NCI-H82 (cell line): Measurements from ENCODE around the gene PBX4.
"Not testable (repeated sequence)": the region's sequence is repeated elsewhere in the genome, so short reads cannot be mapped to it uniquely, and the experiment has no call there.

Source experiments
- DNase-seq: peaks from one replicate; lab custom pipeline; 2025; lab: John Stamatoyannopoulos, UW

Gene PBX4, protein sequence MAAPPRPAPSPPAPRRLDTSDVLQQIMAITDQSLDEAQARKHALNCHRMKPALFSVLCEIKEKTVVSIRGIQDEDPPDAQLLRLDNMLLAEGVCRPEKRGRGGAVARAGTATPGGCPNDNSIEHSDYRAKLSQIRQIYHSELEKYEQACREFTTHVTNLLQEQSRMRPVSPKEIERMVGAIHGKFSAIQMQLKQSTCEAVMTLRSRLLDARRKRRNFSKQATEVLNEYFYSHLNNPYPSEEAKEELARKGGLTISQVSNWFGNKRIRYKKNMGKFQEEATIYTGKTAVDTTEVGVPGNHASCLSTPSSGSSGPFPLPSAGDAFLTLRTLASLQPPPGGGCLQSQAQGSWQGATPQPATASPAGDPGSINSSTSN

DNA sequence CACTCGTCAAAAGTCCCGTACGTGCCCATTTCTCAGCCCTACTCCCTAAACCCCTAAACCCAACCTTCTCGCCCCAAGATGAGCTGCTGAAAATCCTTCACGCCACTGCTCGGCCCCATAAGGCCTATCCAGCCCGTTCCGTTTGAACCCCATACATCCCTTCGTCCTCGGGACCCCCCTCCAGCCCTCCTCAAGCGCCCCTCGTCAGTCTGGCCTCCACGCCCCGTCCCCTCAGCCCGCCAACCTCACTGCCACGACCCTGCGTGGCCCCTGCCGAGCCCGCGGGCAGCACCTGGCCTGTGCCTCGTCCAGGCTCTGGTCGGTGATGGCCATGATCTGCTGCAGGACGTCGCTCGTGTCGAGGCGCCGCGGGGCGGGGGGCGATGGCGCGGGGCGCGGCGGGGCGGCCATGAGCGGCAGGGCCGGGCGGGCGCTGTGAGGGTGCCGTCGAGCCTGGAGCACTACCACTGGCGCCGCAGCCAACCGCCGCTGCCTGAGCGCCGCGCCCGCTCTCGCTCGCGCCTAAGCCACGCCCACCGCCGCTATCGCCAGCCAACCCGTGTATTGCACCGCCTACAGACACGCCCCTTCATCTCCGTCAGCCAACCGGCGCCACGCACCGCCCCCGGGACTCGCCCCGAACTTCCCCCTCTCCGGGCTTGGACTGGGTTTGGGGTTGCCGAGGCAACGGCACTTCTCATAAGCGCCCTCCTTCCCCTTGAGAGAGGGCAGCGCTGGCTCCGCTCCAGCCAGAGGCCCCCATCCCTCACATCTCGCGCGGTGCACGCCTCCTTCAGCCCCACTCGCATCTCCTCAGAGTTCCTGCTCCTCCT is at the start of gene PBX4:
TSS of gene PBX4 (minus strand) at position 469 of the 833 bp plus-strand sequence. CDS start at position 411, 58 bp downstream.
- peak; percentile 100 for DNase-seq

DNA sequence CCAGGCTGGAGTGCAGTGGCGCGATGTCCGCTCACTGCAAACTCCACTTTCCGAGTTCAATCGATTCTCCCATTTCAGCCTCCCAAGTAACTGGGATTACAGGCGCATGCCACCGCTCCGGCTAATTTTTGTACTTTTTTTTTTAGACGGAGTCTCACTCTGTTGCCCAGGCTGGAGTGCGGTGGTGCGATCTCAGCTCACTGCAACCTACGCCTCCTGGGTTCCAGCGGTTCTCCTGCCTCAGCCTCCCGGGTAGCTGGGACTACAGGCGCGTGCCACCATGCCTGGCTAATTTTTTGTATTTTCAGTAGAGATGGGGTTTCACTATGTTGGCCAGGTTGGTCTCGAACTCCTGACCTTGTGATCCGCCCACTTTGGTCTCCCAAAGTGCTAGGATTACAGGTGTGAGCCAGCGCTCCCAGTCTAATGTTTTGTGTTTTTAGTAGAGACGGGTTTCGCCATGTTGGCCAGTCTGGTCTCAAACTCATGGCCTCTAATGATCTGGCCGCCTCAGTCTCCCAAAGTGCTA is 47.0 kb upstream of the PBX4 start:
- DNase-seq, result not testable (repeated sequence)

DNA sequence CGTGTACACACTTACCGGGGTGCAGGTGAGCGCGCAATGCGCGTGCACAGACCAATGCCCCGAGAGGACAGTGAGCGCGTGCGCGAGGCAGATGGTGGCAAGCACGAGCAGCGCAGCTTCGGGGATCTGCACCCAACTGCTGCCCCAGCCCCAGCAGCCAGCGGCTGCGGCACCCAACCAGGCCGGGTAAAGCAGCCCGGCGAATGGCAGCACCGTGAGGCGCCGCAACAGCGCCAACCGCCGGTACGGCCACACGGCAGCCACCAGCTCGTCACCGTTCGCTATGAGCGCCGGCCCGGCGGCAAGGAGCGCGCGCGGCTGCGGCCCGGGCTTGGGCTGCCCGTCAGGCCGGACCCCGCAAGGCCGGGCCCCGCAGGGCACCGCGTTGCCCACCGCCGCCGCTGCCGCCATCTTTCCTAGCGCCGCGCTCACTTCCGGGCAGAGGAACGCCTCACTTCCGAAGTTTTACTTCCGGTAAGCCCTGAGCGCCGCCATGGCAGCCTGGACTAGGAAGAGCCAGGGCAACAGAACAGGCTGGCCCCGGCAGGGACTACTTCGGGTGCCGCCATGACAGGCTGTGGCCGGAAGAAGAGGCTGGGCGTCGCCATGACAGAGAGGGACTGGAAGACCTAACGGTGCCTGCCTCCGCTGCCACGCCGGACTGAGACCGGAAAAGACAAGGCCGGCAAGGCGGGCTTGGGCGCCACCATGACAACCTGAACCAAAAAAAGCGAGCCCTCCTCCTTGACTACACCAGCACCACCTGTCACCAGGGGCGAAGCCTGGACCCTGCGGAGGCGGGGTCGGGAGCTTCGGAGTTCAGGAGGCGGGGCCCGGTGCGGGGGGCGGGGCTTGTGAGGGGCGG is 45.0 kb upstream of the PBX4 start, which contains the start of gene ATP13A1:
TSS of gene ATP13A1 (minus strand) at position 421 of the 865 bp plus-strand sequence. CDS start at position 411, 10 bp downstream.
- DNase-seq, result peak; percentile 100

DNA sequence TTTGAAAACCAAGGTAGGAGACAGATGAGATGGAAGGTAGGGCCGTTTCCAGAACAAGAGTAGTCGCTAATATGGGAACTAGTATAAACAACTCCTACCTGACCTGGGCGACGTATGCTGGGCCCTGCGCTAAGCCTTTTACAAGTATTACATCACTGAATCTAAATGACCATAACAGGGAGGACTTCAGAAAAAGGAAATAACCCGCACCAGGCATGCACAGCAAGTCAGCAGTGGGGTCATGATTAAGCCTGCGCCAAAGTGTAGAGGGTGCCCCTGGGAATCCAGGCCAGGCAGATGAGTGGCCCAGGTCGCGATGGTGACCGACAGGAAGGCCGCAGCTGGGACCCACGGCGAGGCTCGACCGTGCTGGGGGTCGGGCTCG is 44.4 kb upstream of the PBX4 start:
- DNase-seq, result peak; percentile 64

DNA sequence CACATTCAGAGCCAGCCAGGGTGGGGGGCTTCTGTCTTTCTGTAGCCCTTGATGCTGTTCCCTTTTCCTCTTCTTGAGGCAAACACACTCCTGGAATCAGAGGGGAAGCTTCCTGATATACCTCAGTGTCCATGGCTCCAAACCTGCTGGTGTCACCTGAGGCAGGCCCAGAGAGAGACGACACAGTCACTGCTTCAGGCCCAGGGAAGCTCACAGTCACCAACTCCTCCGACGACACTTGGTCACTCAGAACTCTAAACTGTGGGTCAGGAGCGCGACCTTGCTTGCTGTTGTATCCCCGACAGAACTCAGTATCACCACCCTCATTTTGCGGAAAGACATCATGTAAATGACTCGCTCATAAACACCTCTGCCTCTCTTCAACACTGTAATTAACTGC is 43.9 kb upstream of the PBX4 start:
- no peak for DNase-seq

DNA sequence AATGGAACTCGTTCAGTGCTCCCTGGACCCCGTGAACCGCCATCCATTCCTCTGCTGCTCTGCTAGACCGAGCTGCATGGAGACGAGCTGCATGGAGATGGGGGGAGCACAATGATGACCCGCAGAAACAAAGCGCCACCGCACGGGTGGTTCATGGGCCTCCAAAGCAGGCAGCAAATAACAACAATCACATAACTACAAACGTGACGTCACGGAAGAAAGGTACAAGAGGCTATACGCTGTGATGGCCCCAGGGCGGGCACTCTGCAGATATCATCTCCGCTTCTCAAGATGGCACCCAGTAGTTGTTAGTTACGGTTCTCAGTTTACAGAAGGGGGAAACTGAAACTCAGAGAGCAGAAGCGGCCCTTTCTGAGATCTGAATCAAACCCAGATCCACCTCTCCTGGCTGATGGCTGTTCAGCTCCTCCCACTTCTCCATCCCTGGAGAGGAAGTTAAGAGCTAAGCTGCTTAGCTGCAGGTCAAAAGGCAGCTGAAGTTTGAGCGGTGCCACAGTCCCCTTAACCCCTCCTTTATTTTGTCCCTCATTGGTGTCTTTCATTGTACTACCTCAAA is 43.3 kb upstream of the PBX4 start:
- peak; percentile 96 for DNase-seq

DNA sequence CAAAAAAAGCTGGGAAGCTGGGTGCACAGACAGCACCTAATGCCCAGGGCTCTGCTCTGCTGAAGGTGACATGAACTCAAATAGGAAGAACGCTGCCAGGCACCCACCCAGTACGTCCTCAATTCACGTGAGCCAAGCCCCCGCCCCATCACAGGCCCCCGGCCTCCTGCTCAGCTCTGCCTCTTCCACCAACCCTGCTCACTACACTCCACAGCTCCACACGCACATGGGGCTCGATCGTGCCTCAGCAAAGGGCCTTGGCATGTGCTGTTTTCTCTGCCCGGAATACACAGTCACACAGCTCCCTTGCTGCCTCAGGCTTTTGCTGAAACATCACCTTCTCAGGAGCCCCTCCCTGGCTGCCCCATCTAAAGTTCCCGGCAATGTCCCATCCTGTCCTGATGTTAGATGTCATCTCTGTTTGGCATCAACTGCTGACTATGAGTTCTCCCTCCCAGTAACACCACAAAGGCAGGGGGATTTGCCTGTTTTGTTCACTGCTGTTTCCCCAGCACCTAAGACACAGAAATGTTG is 42.7 kb upstream of the PBX4 start:
- DNase-seq, result no peak

DNA sequence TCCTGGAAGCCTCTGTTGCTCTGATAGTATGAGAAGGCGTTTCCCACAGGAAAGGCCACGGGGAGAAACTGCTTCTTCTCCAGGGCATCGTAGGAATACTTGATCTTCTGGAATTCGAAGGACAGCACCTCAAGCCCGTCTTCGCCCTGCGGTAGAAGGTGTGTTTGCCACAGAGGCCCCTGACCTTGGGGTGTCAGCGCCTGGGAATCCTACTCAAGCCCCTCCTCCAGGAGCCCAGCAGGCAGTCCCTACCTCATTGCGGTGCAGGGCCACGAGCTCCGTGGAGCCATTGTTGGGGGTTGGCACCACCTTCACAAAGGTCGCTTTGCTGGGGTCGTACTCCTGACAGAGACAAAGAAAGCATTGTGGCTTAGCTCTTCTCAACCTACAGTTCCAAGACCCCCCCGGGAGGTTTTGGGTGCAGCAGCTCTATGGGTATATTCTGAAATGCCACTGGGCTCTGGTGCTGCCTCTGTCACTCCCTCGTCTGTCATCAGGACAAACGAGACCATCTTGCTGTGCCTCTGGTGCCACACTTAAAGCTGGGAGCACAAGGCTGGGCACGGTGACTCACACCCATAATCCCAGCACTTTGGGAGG is 41.3 kb upstream of the PBX4 start:
- no peak for DNase-seq

DNA sequence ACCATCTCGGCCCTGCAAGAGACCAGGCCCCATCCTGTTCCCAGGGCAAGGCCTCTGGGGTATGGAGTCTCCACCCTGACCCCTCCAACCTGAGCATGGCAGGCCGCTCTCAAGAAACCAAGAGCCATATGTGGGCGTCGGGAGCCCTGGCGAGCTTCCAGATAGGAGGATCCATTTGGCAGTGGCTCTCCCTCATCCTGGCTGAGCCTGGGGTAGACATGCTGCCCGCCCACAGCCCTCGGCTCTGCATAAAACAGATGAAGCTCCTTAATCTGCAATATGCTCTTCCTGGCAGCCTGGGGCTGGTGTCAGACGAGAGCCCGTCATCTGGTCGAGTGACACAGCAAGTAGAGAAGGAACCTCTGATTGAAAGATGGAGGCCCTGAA is 38.9 kb upstream of the PBX4 start:
- peak; percentile 97 for DNase-seq

DNA sequence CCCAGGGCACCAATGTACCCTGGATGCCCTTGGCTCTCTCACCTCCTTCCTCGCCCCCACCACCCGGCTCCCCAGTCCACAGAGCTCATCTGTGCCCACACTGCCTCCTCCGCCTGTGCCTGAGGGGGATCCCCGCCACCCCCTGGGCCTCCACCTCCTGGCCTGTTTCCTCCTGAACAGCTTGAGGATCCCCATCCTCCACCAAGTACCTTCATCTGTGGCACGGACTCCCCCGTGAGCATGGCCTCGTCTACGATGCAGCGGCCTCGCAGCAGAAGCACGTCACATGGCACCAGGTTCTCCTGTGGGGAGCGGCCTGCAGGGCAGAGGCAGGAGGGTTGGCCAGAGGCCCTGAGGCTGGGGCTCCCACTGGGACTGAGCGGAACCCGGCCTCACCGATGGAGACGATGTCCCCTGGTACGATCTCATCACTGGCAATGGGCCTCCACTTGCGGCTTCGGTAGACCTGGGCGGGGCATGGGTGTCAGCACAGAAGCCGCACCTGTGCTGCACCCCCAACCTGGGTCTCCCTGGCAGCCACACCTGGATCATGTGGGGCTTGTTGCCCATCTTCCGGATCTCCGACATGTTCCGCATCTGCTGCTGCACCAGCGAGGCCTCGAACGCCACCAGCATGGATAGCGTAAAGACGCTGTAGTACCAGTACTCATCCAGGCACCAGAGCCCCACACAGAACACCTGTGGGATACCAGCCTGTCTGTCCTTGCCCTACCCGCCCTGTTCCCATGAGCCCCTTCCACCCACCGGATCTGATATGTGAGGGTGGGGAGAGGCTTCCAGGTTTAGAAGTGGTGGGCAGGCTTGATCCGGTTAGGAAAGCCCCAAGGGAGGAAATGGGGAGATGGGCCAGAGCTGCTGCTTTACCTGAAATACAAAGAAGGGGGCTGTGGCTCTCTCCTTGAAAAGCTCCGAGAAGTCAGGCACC is 38.2 kb upstream of the PBX4 start:
- peak; percentile 86 for DNase-seq

DNA sequence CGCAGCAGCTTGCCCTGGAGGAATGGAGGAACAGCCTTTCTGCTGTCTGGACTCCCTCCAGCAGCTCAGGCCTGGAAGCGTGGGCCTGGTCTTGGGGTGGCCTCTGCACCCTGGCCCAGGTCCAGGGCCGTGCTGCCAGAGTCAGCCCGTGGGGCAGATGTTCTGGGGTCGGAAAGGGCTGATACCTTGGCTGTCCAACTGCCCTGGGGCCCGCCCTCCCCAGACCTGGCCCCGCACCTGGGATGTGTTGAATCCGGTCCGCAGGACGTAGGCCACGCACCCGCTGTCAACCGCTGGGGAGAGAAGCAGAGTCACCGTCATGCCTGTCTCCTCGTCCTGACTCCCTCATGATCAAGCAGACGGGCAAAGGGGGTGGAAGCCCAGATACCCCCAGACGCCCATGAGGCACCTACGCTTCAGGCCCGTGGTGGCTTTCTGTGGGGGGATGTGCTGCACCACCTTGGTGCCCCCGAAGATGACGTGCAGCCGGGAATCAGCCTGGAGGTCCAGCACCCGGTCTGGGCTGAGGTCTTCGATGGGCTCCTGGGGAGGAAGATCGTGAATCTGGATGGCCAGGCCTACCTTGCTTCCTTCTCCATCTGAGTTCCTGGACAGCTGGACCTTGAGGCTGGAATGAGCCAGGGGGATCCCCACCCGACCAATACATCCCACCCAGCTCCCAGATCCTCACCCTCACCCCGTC is 37.3 kb upstream of the PBX4 start:
- DNase-seq, result no peak

DNA sequence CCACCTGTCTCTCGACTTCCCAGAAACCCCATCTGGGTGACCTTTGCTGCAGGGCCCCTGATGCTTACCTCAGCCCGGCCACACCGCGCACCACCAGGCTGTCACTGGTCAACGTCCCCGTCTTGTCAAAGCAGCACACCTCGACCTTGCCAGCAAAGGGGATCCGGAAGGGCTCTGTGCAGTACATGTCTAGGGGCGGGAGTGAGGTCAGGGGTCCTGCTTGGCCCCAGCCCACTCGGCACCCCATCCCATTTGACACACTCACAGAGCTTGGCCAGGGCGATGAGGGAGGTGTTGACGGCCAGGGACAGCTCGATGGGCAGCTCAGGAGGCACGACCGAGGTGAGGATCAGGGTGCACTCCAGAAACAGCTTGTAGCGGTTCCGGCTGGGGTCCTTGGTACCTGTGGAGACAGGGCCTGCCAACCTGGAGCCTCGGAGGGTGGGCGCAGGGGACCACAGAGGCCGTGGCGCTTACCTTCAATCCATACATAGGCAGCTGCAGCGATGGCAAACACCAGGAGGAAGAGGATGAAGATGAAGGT is 36.6 kb upstream of the PBX4 start:
- no peak for DNase-seq

DNA sequence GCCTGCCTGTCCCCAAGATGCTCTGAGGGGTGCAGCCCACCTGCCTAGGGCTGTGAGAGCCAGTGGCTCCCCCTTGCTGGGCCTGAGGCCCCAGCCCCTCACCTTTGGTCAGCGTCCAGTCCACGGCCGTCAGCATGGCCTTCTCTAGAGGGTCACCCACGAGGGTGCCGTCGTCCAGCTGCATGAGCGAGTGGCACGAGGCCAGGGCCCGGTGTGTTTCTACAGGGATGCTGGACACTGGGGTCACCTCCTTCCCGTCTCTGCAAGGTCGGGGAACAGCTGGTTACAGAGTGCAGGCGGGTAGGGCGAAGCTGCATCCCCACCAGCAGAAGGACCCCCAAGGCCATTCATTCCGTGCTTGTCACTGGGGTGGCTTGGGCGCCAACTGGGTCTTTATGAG is 36.0 kb upstream of the PBX4 start:
- DNase-seq, result no peak

DNA sequence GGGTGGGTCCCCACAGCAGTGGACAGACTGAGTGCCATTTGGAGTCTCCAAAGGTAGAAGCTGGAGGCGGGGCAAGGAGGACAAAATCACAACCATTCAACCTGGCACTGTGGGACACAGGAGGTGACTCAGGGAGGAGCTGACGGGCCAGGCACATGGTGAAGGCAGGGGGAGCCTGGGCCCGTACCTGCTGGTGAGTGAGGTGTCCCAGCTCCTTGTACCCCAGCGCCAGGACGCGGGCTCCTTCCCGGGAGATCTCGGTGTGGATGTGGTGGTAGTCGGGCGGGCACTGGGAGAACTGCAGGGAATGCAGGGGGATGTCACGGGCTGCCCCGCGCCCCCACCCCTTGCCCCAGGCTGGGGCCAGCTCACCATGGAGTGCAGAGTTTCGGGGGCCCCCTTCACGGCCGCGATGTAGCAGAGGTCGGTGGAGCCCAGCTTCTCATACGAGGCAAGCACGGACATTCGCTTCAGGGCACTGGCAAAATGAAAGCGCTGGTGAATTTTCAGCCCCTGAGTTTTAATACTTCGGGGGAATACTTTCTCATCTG is 35.2 kb upstream of the PBX4 start:
- DNase-seq, result no peak

DNA sequence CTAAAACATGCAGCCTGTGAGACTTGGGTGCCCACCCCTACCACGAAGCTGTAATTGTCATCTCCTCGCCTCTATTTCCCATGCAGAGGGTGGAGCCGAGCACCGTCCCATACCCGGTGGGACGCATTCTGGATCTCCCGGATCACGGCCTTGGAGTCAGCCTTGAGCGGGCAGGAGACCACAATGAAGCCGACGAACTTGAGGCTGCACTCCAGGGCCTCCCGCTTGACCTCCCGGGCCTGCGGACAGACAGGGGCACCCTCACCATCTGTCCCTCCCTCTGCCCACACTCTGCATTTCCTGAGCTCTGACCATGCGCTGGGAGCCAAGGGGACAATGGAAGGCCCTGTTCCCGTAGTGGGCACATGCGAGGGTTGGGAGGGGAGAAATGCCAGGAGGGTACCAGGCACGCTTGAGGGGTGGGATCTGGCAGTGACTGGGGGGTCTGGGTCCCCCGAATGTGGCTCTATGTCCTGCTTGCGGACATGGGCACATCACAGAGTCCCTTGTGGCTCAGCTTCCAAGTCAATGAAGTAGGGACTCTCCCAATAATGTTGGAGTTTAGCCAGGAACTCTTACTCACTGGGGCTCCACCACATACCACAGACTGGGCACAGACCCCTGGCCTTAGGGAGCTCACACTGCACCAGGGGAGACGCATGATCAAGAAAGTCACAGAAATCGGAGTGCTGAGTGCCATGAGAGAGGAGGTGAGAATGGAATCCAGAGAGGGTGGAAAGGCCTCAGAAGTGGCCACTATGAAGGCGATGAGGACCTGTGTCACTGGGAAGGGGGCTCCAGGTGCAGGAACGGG is 34.2 kb upstream of the PBX4 start:
- DNase-seq, result no peak

DNA sequence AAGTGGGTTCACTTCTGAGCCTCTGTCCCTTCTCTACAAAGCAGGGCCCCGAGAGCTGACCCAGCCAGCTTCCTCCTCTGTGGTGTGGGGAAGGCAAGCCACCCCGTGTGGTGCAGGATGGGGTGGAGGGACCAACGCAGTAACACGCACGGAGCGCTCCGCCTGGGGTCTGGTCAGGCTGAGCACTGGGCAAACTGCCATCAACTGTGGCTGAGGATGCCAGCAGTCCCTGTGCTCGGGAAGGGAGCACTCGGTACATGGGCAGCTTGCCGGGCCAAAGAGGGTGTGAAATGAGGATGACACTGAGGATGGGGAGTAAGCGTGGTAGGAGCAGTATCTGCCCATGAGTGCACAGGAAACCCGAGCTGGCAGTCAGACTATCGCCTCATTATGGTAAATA is 32.6 kb upstream of the PBX4 start:
- no peak for DNase-seq

DNA sequence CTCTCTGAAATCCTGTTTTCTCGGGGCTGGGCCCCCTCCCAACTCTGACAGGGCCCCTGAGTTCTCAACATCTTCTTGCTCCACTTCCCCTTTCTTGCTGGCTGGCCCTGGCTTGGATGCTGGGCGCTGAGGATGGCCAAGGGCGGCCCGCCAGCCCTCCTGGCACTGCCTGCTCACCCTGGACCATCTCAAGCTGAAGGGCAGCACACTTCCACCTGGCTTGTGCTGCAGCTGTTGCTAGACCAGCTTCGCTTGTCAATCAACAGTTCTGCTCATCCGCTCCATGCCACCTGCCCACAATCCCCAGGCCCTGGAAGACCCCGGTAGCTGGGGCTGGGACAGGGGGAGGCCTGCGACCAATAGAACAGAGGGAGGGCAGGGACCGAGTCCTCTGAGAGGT is 31.8 kb upstream of the PBX4 start:
- no peak for DNase-seq

DNA sequence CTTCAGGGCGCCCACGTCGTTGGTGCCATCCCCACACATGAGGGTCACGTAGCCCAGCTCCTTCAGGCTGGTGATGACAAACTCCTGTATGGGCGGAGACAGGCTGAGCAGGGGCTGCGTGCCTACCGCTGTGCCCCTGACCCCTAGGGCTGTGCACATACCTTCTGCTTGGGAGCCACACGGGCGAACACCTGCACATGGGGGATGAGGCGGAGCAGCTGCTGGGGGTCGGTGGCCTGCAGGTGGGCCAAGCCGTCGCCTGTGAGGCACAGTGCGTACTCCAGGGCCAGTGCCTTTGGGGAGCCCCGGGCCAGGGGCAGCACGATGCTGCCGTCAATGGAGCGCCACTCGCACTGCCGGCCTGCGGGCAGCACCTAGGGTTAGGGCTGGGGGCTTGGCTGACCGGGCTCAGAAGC is 31.1 kb upstream of the PBX4 start:
- DNase-seq, result no peak
